NCI-H1694 treated with DMSO at 0.1 percent for 48 hours (cell line): ENCODE measurements around the gene KCNQ1OT1.

Experiments used
- DNase-seq: peaks from one replicate; lab custom pipeline; 2025; lab: John Stamatoyannopoulos, UW

Gene KCNQ1OT1

DNA sequence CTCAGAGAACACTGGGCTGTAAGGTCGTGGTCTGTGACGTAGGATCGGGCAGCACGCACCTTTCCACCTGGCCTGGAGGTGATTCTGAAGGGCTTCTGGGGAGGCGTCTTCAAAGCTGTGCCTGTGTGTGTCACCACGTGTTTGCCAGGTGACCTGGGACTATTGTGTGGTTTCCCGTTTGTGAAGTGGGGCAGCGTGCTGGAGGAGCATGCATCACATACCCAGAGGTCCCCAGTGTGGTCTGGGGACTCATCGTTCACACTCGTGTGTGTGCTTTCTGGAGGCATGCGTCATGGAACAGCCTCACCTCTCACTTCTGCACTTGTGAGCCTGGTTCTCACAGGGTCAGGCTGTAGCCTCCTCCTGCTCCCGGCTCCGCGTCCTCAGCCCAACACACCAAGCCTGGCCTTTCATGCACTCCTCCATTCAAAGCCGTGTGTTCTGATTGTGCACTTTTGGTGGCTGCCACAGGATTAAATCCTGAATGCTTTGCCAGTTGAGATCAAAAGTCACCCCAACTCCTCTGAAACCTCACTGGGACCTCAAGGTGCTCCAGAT is 106.3 kb downstream of the KCNQ1OT1 start:
- DNase-seq = no peak

DNA sequence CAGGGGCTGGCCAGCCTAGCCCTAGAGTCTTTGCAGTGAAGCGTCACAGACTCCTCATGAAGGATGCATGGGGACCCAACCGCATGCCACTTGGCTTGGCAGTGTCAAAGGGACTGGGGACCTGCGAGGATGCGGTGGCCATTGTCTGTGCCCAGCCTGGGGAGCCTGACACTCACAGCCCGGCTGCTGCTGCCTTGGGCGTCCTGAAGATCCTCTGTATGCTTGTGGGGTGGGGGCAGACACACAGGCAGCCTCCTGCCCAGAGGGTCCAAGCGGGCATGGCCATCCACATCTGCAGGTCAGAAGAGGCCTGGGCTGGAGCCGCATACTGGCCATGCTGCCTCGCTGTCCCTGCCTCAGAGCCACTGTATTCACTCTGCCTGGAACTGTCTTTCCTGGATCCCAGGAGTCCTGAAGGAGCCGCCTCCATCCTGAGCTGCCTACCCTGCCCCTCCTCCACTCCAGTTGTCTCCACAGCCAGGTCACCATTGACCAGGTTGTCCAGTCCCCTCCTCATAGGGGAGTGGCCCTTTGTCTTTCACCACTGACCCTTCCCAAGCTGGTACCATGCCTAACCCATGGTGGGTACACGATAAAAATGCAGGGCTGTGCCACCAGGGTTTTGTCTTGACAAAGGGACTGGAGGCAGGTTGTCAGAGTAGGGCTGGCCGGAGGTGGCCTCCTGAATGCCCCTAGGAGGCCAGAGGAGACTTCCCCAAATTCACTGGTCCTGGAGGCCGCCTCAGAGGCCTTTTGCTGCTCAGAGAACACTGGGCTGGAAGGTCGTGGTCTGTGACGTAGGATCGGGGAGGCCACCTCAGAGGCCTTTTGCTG is 107.0 kb downstream of the KCNQ1OT1 start:
- no peak for DNase-seq

DNA sequence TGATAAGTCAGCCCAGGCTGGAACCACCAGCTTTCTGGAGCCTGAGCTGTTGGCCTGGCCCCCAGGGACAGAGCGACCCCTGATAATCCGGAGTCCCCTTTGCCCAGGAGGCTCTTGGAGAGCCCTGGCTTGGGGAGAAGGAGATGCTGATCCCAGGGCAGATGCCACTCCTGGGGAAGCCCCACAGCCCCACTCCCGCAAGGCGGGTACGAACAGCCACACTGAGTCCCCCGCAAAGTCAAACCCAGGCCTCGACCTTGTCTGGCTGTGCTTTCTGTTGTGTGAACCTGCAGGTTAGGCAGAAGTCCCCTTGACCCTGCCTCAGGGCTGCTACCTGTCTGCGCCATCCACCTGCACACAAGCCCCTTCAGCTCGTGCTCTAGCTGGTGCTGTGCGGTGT is 108.0 kb downstream of the KCNQ1OT1 start:
- no peak for DNase-seq

DNA sequence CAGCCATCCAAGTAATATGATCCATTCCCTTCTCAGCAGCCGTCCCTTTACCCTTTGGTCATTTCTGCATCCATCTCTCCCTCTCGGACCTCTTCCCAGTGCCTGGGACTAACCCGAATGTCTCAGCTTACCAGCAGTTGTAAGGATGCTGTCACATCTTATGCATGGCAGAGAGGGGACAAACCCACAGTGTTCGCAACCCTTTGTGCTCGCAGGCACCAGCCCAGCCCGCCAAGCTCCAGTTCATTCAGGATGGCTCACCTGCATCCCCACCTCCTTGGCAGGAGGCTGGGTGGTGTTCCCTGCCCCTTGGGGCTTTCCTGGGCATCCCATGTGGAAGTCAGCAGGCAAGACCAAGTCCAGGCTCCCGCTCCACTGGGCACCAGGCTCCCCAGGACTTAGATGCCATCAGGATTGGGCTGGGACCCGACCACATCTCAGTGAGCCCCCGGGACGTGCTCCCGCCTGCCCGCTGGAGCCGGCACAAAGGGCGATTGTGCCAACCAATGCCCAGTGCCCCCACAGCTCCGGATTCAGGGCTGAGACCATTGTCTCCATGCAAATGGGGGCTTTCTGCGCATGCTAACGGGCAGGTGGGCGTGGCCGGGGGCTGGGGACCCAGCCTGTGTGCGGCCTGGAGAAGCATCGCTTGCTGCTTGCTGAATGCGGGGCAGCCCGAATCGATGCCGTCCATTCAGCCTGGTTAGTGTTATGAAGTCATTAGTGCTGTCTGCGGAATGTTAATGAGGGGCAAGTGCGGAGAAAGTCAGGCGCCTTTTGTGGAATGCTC is 108.6 kb downstream of the KCNQ1OT1 start:
- no peak for DNase-seq

DNA sequence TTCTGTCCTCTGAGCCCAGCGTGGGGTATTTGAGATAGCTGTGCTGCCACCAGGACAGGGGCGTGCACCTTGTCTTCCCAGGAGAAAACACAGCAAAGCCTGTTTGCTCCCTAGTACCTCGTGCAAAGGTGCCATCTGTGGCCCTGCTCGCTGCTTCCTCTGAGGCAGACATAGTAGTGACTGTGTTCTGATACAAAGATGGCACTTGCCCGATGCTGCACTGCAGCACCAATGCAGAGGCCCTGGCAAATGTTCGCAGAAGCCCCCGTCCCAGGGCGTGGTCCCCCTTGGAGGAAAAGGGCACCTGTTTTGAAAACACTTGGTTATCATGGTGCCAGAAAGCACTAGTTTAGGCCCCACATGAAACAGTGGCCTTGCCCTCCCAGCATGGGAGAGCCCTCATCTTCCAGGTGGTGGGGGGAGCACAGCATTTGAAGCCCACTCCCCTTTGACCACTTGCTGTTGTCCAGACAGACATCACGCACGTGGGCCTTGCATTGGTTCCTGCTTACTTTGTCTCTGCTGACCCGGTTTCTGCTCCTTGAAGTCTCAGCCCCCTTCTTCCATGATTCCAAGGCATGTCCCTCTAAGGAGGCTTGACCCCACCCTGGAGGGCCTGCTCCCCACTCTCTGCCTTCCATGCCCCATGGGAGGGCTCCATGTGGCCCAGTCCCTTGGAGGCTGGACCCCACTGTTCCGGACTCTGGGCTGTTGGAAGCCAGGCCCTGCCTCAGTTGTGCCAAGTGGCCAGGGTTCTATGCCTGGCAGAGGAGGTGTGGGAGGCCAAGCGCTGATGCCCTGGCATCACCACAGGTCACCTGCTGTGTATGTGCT is 109.4 kb downstream of the KCNQ1OT1 start:
- no peak for DNase-seq

DNA sequence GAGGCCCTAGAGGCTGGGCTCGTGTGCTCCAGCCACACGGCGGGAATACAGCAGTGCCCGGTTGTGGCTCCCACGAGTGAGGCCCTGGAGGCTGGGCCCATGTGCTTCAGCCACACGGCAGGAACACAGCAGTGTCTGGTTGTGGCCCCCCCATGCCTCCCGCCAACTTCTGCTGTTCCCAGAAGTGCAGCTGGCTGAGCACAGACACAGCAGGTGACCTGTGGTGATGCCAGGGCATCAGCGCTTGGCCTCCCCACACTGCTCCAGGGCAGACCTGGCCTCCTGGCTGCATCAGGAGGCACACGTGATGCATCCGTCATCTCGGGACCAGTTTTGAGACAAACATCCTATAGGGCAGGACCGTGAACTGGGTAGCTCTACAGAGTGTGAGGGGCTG is 110.3 kb downstream of the KCNQ1OT1 start:
- no peak for DNase-seq

DNA sequence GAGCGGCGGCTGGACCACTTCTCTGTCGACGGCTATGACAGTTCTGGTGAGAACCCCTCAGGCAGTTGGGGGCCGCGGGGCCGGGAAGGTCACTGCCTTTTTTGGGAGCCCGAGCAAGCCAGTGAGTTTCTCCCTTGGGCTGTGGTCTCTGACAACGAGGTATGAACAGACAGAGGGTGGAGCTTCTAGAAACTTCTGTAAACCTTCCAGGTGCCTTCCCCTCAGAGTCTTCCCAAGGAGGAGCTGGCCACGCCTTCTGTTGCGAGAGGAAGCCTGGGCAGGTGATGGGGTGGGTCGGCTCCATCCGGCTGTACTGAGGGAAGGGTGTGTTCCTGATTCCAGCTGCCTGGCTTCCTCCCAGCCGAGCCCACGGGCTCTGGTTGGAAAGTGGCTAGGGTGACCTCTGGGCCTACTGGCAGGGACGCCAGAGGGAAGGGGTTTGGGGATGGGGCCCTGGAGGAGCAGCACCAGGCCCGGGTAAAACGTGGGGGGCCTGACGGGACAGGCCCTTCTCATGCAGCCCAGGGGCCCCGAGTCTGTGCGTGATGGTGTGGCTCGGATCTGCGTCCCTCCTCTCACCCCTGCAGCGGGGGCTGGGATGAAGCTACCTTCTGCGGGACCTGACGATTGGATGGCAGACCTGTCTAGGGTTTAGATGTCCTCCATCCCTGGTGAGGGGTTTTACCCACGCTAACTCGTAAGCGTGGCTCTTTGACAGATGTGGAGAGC is 110.8 kb downstream of the KCNQ1OT1 start:
- no peak for DNase-seq

DNA sequence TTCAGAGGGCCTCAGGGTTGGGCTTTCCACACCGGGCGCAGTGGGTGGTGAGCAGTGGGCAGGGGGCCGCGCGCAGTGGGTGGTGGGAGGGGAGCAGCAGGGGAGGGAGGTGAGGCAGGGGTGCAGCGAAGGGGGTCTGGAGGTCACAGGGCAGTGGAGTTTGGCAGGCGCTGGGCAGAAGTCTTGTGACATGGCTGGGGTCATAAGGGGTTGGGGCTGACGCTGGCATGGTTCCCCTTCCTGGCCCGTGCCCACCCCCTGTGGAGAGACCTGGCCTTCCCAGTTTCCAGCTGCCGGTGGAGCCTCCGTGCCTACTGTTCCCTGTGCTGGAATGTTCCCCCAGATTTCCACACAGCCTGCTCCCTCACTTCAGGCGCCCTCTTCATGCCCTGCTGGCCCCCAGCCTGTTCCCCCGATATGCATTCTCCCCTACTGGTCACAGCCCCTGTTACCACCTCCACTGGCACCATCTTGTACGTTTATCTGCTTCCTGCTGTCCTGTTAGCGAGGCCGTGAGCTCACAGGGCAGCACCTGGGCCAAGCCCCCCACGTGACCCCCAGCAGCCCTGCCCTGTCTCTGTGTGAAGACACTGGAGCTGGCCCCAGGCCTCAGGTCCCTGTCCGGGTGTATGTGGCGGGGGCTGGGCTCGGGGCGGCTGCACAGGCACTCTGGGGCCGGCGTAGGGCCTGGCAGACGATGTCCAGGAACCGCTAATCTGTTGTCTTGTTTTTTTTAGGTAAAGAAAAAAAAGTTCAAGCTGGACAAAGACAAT is 111.6 kb downstream of the KCNQ1OT1 start:
- DNase-seq = no peak

DNA sequence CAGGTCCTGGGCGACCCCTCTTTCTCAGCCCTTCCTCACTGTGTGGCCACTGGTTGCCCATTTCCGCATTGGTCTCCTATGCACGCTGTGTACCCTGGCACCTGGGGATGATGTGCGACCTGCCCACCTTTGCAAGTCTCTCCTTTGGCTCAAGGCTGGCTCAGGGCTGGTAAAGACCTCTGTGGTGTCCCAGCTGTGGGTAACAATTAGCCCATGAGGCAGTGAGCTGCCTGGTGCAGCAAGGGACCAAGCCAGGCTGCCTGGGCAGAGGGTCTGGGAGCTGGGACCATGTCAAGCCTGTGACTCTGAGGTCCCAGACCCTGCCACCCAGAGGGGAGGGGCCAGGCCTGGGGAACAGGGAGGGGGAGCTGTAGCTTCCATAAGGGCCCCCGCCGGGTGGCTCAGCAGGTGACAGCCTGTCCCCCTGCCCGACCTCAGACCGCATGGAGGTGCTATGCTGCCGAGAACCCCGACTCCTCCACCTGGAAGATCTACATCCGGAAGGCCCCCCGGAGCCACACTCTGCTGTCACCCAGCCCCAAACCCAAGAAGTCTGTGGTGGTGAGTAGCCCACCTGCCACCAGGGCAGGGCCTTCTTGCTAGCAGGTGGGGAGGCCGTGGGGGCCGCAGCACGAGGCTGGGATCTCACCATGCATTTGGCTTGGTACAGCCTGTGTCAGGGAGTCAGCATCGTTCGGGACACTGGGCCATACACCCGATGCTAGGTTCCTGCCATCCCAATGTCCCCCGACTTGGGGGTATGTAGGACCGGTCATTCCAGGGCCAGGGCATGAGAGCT is 112.5 kb downstream of the KCNQ1OT1 start:
- no peak for DNase-seq

DNA sequence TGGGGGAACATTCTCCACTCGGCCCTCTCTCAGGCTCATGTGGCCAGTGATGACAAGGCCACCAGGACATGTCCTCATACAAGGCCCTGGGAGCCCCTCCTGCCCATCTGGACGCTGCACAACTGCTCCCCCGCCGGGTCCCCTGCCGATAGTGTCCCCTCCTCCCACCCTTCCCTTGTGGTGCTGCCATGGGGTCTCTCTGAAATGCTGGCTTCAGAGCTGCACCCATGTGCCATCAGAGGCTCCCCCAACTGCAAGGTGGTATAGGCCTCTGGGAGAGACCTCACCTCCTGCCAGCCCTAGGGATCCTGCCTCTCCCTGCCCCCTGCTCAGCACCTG is 113.0 kb downstream of the KCNQ1OT1 start:
- no peak for DNase-seq

DNA sequence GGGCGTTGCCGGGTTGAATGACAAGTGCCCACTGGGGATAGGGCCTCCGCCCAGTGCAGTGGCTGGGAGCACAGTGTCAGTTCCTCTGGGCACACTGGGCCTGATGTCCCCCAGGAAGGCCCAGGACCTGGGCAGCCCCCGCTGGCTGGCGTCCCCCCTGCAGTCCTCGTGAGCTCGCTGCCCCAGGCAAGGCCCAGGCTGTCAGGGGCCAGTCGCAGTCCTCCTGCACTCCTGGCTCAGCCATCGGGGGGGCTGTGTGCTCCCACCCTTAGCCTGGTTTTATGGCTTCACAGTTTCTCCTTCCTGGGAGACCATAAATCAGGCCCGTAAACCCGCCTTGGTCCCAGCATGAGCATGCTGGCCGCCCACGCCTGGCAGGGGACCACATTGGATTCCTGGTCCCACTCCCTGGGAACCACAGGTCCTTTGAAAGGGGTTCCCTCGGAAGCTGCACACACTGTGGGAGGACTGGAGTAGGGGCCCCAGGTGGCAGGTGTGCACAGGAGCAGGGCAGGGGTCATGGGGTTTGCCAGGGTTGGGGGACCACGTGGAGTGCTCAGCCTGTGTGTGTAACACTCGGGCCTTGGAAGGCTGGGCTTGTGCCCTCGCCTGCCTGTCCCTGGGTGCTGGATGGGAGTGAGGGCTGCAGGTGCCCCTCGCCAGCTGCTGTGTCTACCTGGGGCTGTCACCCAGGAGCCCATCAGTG is 113.6 kb downstream of the KCNQ1OT1 start:
- no peak for DNase-seq

DNA sequence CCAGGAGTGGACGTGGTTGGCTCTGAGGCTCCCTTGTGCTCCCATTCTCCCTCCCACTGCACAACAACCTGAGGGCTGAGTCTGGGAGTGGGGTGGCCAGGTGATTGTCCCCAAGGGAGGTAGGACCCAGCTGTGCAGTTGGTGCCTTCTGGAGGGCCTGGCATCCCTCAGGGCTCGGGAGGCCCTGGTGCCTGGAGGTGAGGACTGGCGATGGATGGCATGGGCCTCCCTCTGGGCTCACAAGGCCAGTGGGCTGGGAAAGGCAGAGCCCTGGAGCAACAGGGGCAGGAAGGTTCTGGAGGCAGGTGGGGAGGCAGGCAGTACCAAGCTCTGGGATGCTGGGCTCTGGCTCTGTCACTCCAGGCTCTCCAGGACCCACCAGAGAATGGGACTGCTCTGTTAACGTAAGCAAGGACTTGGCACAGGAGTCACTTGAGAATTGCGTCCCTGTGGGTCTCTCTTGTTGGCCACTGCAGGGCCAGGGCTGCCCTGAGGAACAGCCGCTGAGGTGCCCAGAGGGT is 114.2 kb downstream of the KCNQ1OT1 start:
- no peak for DNase-seq

DNA sequence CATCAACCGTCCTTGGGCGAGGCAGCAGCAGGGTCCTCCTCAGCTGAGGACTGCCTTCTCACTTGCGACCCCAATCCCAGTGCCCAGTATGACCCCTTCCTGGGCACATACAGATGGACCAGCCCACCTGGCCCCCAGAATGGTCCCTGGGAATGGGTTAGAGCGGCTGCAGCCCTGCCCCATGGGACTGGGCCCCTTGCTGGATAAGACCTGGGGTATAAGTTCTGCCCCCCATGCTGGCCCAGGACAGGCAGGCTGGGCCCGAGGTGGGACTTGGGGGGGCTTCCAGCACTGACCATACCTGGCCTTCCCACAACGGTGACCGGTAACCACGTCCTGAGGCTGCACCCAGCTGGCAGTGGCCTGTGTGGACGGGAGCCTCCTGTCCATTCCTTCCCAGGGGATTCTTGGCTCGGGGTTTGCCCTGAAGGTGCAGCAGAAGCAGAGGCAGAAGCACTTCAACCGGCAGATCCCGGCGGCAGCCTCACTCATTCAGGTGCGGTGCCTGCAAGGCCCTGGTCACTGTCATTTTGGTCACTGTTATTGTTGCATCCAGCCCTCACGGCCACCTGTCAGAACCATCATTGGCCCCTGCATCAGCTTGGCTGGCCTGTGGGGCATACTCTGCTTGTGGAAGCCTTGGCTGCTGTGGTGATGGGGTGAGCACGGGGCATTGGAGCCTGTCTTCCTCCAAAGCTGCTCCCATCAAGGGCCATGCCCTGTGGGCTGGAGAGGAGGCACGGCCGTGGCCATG is 114.8 kb downstream of the KCNQ1OT1 start:
- DNase-seq = no peak

DNA sequence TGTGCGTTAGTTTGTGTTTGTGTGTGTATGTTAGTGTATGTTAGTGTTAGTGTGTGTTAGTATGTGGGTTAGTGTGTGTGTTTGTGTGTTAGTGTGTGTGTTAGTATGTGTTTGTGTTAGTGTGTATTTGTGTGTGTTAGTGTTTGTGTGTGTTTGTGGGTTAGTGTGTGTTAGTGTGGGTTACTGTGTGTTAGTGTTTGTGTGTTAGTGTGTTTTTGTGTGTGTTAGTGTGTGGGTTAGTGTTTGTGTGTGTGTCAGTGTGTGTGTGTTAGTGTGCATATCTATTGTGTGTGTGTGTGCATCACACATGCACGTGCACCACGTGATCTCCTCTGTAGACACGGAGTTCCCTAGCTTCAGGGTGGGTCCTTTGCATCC is 115.4 kb downstream of the KCNQ1OT1 start:
- DNase-seq = no peak

DNA sequence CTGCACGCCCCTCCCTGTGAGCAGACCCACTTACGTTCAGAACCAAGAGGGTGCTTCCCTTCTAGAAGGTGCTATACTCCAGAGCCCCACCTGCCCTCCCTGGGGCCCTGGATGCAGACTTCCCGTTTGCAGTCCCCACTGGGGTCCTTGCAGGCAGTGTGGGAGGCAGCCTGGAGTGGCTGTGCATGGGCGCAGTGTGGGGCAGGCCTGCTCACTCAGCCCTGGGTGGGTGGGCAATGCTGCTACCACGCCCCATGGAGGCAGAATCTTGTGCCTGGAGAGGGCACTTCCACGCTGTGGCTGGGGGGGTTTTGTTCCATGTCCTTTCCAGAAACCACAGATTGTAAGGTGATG is 116.2 kb downstream of the KCNQ1OT1 start:
- no peak for DNase-seq

DNA sequence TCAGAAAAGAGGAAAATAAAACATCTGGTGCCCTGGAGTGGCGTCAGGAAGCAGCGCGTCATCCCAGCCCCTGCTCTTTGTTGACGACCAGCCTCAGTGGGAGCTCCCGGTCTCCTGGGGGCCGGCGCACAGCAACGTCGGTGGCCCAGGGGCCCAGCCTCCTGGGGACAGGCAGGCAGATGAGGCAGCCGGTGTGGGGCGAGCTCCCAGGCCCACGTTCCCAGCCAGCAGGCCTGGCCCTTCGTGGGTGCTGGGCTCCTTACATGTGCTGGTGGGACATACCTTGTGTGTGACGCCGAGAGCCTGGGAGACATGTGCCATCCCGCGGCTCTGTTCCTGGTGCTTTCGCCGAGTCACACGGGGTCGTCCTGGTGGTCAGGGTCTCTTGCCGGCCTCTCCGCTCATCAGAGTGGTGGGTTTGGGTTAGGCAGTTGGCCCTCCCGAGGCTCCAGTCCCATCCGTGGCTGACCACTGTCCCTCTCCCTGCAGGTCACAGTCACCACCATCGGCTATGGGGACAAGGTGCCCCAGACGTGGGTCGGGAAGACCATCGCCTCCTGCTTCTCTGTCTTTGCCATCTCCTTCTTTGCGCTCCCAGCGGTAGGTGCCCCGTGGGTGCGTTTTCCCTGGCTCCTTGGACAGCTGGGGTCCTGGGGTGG is 116.7 kb downstream of the KCNQ1OT1 start:
- DNase-seq = no peak

DNA sequence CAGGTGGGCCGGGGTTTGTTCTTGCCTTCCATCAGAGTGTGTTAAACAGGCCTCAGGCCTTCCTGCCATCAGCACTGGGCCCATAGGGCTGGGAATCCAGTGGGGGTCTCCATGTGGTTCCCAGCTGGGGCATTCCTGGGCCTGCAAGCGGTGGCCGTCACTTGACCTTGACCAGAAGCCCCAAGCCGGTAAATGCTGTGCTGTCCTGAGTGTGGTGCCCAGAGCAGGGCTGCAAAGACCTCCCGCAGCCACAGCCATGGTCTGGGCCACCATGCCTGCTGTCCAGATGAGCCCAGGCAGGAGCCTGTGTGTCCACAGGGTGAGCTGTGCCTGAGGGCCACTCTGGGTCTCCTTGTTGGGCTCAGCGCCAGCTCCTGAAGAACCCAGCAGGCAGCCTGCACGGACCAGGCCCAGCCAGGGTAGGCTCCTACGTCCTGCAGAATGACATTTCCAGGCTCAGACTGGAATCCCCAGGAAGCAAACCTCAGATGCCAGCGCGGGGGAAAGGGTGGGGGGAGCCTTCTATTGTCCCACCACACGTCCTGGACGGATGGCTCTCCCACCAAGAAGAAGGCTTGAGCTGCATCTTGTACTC is 117.3 kb downstream of the KCNQ1OT1 start:
- DNase-seq = no peak

DNA sequence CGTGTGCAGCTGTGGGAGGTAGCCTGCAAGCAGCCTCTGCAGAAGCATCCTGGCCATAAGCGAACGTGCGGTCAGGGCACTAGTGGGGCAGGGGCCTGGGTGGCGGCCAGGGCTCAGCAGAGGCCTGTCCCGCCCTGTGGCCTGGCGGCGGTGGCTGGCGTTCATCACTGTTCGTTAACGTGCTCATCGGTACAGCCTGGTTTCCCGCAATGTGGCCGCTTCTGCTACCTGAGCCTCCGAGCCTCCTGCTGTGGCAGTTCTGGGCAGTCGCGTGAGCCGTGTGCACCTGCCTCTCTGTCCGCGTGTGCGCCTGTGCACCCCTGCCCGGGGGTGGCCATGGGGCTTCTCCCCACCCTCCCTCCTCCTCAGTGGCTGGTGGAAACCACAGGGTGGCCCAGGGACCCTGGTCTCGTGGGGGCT is 117.9 kb downstream of the KCNQ1OT1 start:
- no peak for DNase-seq
